IPS-NIHi7 (cell line): ENCODE measurements around the gene HILPDA.
"Not testable (repeated sequence)": the region's sequence is repeated elsewhere in the genome, so short reads cannot be mapped to it uniquely, and the experiment has no call there.

ENCODE experiments used
- DNase-seq: peaks from one replicate; pipeline ENCODE4 v3.0.0; 2012; ENCODE audit warnings: mixed read lengths; ENCODE audit errors: extremely low spot score

Gene HILPDA

GRCh38 chr7:128463345-128463744, 7.7 kb downstream of the HILPDA start:
- DNase-seq, result not testable (repeated sequence)

- DNase-seq, result not testable (repeated sequence)
Measured at GRCh38 chr7:128463933-128464332, 8.3 kb downstream of the HILPDA start.

DNA sequence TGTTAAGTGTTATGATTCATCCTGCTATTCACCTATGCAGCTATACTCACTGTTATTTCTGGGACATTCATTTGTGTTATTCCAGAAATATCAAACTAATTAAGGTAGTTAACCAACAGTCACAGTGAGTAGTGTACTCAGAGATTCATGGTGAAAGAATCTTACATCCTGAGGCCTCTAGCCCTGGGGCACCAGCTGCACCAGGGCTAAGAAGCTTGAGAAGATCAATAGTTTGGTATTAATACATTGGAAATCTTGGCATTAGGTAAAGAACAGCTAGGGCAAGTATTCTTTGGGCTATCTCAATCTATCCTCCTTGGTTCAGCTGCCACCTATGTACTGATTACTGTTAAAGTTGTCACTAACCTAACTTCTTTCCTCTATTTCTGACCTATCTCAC, 11.2 kb downstream of the HILPDA start:
- not testable (repeated sequence) for DNase-seq

- DNase-seq, result peak; percentile 83
Measured at GRCh38 chr7:128476402-128477335, 21.0 kb downstream of the HILPDA start, which contains the start of gene METTL2B. Gene METTL2B, plus strand, starts transcription at chr7:128476748. Its CDS starts 18 bp downstream, at chr7:128476766.

GRCh38 chr7:128477336-128477690, 21.6 kb downstream of the HILPDA start:
- DNase-seq, result not testable (repeated sequence)

DNA sequence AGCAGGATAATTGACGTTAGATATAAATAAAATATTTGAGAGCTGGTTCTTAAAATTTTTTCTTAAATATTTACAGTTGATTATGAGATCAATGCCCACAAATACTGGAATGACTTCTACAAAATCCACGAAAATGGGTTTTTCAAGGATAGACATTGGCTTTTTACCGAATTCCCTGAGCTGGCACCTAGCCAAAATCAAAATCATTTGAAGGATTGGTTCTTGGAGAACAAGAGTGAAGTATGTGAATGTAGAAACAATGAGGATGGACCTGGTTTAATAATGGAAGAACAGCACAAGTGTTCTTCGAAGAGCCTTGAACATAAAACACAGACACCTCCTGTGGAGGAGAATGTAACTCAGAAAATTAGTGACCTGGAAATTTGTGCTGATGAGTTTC, 23.4 kb downstream of the HILPDA start:
- DNase-seq, result not testable (repeated sequence)

DNA sequence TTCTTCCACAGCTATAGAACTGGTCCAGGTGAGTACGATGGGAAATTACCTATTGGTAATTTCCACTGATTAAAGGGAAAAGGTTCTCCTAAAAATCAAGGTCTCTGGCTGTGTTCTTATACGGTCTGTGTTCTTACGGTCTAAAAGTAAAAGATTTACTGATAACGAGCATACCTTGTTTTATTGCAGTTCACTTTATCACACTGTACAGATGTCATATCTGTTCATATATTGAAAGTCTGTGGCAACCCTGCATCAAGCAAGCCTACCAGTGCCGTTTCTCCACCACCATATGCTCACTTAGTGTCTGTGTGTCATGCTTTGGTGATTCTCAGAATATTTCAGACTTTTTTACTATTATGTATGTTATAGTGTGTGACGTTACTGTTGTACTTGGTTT, 32.5 kb downstream of the HILPDA start:
- DNase-seq, result not testable (repeated sequence)

DNA sequence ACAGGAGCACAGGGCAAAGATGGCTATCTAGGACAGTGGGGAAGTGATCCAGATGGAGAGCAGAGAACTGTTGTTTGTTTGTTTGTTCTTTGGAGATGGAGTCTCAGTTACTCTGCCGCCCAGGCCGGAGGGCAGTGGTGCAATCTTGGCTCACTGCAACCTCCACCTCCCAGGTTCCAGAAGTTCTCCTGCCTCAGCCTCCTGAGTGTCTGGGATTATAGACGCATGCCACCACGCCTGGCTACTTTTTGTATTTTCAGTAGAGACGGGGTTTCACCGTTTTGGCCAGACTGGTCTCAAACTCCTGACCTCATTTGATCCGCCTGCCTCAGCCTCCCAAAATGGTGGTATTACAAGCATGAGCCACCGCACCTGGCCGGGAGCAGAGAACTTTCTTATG, 41.7 kb downstream of the HILPDA start:
- no peak for DNase-seq

GRCh38 chr7:128505416-128505815, 49.7 kb downstream of the HILPDA start:
- DNase-seq, result not testable (repeated sequence)

GRCh38 chr7:128506819-128507218, 51.1 kb downstream of the HILPDA start:
- not testable (repeated sequence) for DNase-seq

DNA sequence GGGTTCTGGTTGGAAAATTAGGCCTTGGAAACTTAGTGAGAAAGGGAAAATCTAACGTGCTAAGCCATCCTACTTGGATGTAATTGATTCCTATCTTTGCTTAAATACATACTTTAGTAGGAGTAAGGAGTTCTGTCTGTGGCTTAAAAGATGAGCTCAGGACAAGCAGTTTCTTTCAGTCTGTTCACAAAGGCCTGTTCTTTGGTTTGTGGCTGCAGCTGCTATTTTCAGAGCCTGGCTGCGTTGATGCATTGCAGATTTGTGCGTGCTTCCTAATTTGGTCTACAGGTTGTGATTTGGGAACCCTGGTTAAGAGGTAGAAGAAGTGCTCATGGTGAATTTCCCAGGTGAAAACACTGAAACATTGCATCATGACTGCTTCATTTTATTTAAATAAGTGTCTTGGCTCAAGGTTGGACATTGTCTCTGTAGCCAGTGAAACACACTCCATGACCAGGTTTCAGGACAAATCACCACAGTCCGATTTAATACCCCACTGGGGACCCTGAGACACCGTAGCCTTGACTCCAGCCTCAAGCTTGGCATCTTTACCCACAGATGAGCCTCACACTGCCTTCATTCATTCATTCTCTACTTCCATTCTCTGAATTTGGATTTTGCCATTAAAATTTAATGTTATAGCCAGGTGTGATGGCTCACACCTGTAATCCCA, 51.8 kb downstream of the HILPDA start:
- DNase-seq, result not testable (repeated sequence)
